ENCODE measurements around the gene ATP8A1. TPM values are rescaled to one million over a fixed set of nuclear protein-coding genes. Genes with fewer than 3 reads are reported as not detected.
"Not testable (repeated sequence)": the region's sequence is repeated elsewhere in the genome, so short reads cannot be mapped to it uniquely, and the experiment has no call there.

Gene ATP8A1
- total RNA-seq, 8 experiments from 2014 or later = 1.1 to 44.1 (median 31.6) TPM

GRCh38 chr4:42396361-42396751 is 260.5 kb downstream of the ATP8A1 start:
- peak in 1 of 8 experiments; percentile 8 for ATAC-seq (replicated peaks in 6 of 8)
- Histone ChIP-seq H3K27ac (no peak overlapping the region), H3K4me3 (peak overlapping the region in 4 of 5 donors; percentile 41 to 48 (median 44)), H3K4me1 (replicated peaks in 1 of 2) (peaks cover 16 to 19% of the 10 kb centered on the region in 2 donors)
- in situ Hi-C loops (cut with MboI; ENCODE audit: low pct_unique_long_range_greater_than_20kb in 2 of 9, low sequenced_read_pairs in 9 of 9, unreplicated experiment in 9 of 9) = loop anchor here in 4 of 9 experiments (25.0 kb wide), 1 partner anchor 116 kb away; no protein-coding TSS in a partner anchor
- 0 to 91% (median 33%) methylated on average over 1 to 17 of the region's 17 CpGs for WGBS, 10 experiments

GRCh38 chr4:42395595-42395994 is 261.3 kb downstream of the ATP8A1 start:
- Histone ChIP-seq H3K27ac (no peak overlapping the region), H3K4me3 (no peak overlapping the region), H3K4me1 (replicated peaks in 1 of 2) (peaks cover 22 to 26% of the 10 kb centered on the region in 2 donors)
- 43 to 100% (median 88%) methylated on average over 1 of the region's 1 CpG; no CpG with 5 or more reads in 1 of the 10 experiments for WGBS, 10 experiments
- in situ Hi-C loops (cut with MboI; ENCODE audit: low pct_unique_long_range_greater_than_20kb in 2 of 9, low sequenced_read_pairs in 9 of 9, unreplicated experiment in 9 of 9) = loop anchor here in 4 of 9 experiments (25.0 kb wide), 1 partner anchor 117 kb away; no protein-coding TSS in a partner anchor
- ATAC-seq (replicated peaks in 6 of 8) = no peak

GRCh38 chr4:42392436-42392835 is 264.5 kb downstream of the ATP8A1 start:
- 16 to 96% (median 80%) methylated on average over 1 to 4 of the region's 4 CpGs; no CpG with 5 or more reads in 3 of the 10 experiments for WGBS, 10 experiments

GRCh38 chr4:42391981-42392380 is 264.9 kb downstream of the ATP8A1 start:
- ATAC-seq (replicated peaks in 6 of 8) = peak in 6 of 8 experiments; percentile 27 to 99 (median 99)
- H3K27ac ChIP-seq = peak overlapping the region; percentile 41 to 58
- no peak overlapping the region for H3K4me3 ChIP-seq
- 0 to 68% (median 37%) methylated on average over 1 to 4 of the region's 5 CpGs; no CpG with 5 or more reads in 1 of the 10 experiments for WGBS, 10 experiments
- in situ Hi-C loops (cut with MboI; ENCODE audit: low pct_unique_long_range_greater_than_20kb in 2 of 9, low sequenced_read_pairs in 9 of 9, unreplicated experiment in 9 of 9) = loop anchor here in 4 of 9 experiments (25.0 kb wide), 1 partner anchor 120 kb away; no protein-coding TSS in a partner anchor
- H3K4me1 ChIP-seq (replicated peaks in 1 of 2) = peaks cover 18 to 23% of the 10 kb centered on the region in 2 donors

More at GRCh38 chr4:42392436-42392835, 264.5 kb downstream of the ATP8A1 start:
- Histone ChIP-seq H3K27ac (peak overlapping the region; percentile 41 to 58), H3K4me1 (replicated peaks in 1 of 2) (peaks cover 18 to 23% of the 10 kb centered on the region in 2 donors), H3K4me3 (no peak overlapping the region)
- in situ Hi-C loops (cut with MboI; ENCODE audit: low pct_unique_long_range_greater_than_20kb in 2 of 9, low sequenced_read_pairs in 9 of 9, unreplicated experiment in 9 of 9) = loop anchor here in 4 of 9 experiments (25.0 kb wide), 1 partner anchor 120 kb away; no protein-coding TSS in a partner anchor
- peak in 1 of 8 experiments; percentile 2 for ATAC-seq (replicated peaks in 6 of 8)

- H3K27ac ChIP-seq = no peak overlapping the region
- peaks cover 18 to 22% of the 10 kb centered on the region in 2 donors for H3K4me1 ChIP-seq (replicated peaks in 1 of 2)
- in situ Hi-C loops (cut with MboI; ENCODE audit: low pct_unique_long_range_greater_than_20kb in 2 of 9, low sequenced_read_pairs in 9 of 9, unreplicated experiment in 9 of 9) = loop anchor here in 4 of 9 experiments (25.0 kb wide), 1 partner anchor 121 kb away; no protein-coding TSS in a partner anchor
- no peak overlapping the region for H3K4me3 ChIP-seq
- ATAC-seq (replicated peaks in 6 of 8) = peak in 6 of 8 experiments; percentile 1 to 79 (median 11)
- WGBS, 10 experiments = 6 to 79% (median 40%) methylated on average over 1 to 2 of the region's 2 CpGs; no CpG with 5 or more reads in 6 of the 10 experiments
Observed at GRCh38 chr4:42391355-42391664, 265.6 kb downstream of the ATP8A1 start.

- WGBS, 10 experiments = 0 to 90% (median 64%) methylated on average over 2 to 10 of the region's 10 CpGs
Observed at GRCh38 chr4:42390622-42391354, 266.1 kb downstream of the ATP8A1 start.

GRCh38 chr4:42385516-42385915 is 271.4 kb downstream of the ATP8A1 start:
- 29 to 100% (median 100%) methylated on average over 1 of the region's 1 CpG; no CpG with 5 or more reads in 2 of the 10 experiments for WGBS, 10 experiments
- ATAC-seq (replicated peaks in 6 of 8) = no peak
- in situ Hi-C loops (cut with MboI; ENCODE audit: low pct_unique_long_range_greater_than_20kb in 2 of 9, low sequenced_read_pairs in 9 of 9, unreplicated experiment in 9 of 9) = loop anchor here in 4 of 9 experiments (25.0 kb wide), 1 partner anchor 127 kb away; no protein-coding TSS in a partner anchor

More at GRCh38 chr4:42390622-42391354, 266.1 kb downstream of the ATP8A1 start:
- no peak overlapping the region for H3K27ac ChIP-seq
- H3K4me1 ChIP-seq (replicated peaks in 1 of 2) = peaks cover 18 to 21% of the 10 kb centered on the region in 2 donors
- peak in 1 of 8 experiments; percentile 23 for ATAC-seq (replicated peaks in 6 of 8)
- in situ Hi-C loops (cut with MboI; ENCODE audit: low pct_unique_long_range_greater_than_20kb in 2 of 9, low sequenced_read_pairs in 9 of 9, unreplicated experiment in 9 of 9) = loop anchor here in 4 of 9 experiments (25.0 kb wide), 1 partner anchor 122 kb away; no protein-coding TSS in a partner anchor
- no peak overlapping the region for H3K4me3 ChIP-seq

GRCh38 chr4:42381666-42382065 is 275.2 kb downstream of the ATP8A1 start:
- Histone ChIP-seq H3K4me3 (no peak overlapping the region), H3K4me1 (replicated peaks in 1 of 2) (no peaks in the 10 kb centered on the region), H3K27ac (no peak overlapping the region)
- 20 to 100% (median 96%) methylated on average over 1 to 2 of the region's 2 CpGs; no CpG with 5 or more reads in 3 of the 10 experiments for WGBS, 10 experiments
- in situ Hi-C loops (cut with MboI; ENCODE audit: low pct_unique_long_range_greater_than_20kb in 2 of 9, low sequenced_read_pairs in 9 of 9, unreplicated experiment in 9 of 9) = loop anchor here in 4 of 9 experiments (25.0 kb wide), 1 partner anchor 131 kb away; no protein-coding TSS in a partner anchor
- no peak for ATAC-seq (replicated peaks in 6 of 8)

More at GRCh38 chr4:42385516-42385915, 271.4 kb downstream of the ATP8A1 start:
- Histone ChIP-seq H3K4me3 (no peak overlapping the region), H3K27ac (no peak overlapping the region), H3K4me1 (replicated peaks in 1 of 2) (peaks cover 0 to under 1% of the 10 kb centered on the region in 2 donors)

- Histone ChIP-seq H3K27ac (no peak overlapping the region), H3K4me3 (no peak overlapping the region), H3K4me1 (replicated peaks in 1 of 2) (no peaks in the 10 kb centered on the region)
- no peak for ATAC-seq (replicated peaks in 6 of 8)
- in situ Hi-C loops (cut with MboI; ENCODE audit: low pct_unique_long_range_greater_than_20kb in 2 of 9, low sequenced_read_pairs in 9 of 9, unreplicated experiment in 9 of 9) = loop anchor here in 5 of 9 experiments (10.0 to 25.0 kb wide), 2 partner anchors 135 to 137 kb away; no protein-coding TSS in a partner anchor
- WGBS, 10 experiments = 30 to 92% (median 83%) methylated on average over 3 to 4 of the region's 4 CpGs
Observed at GRCh38 chr4:42377497-42377896, 279.4 kb downstream of the ATP8A1 start.

- in situ Hi-C loops (cut with MboI; ENCODE audit: low pct_unique_long_range_greater_than_20kb in 2 of 9, low sequenced_read_pairs in 9 of 9, unreplicated experiment in 9 of 9) = loop anchor here in 2 of 9 experiments (10.0 to 25.0 kb wide), 2 partner anchors 140 to 142 kb away; no protein-coding TSS in a partner anchor
- H3K4me1 ChIP-seq (replicated peaks in 1 of 2); H3K4me3 ChIP-seq; ATAC-seq (replicated peaks in 6 of 8); H3K27ac ChIP-seq: not testable (repeated sequence)
- WGBS, 10 experiments = 51 to 100% (median 84%) methylated on average over 3 to 6 of the region's 6 CpGs; no CpG with 5 or more reads in 4 of the 10 experiments
Observed at GRCh38 chr4:42372303-42372702, 284.6 kb downstream of the ATP8A1 start.

- 0 to 100% (median 44%) methylated on average over 1 to 2 of the region's 2 CpGs; no CpG with 5 or more reads in 2 of the 10 experiments for WGBS, 10 experiments
- no peak overlapping the region for H3K4me3 ChIP-seq
- H3K4me1 ChIP-seq (replicated peaks in 1 of 2) = no peaks in the 10 kb centered on the region
- peak in 7 of 8 experiments; percentile 48 to 86 (median 58) for ATAC-seq (replicated peaks in 6 of 8)
- no peak overlapping the region for H3K27ac ChIP-seq
- in situ Hi-C loops (cut with MboI; ENCODE audit: low pct_unique_long_range_greater_than_20kb in 2 of 9, low sequenced_read_pairs in 9 of 9, unreplicated experiment in 9 of 9) = loop anchor here in 2 of 9 experiments (10.0 to 25.0 kb wide), 2 partner anchors 141 to 143 kb away; no protein-coding TSS in a partner anchor
Observed at GRCh38 chr4:42371305-42372252, 285.3 kb downstream of the ATP8A1 start.

- WGBS, 10 experiments = 60 to 100% (median 94%) methylated on average over 1 to 12 of the region's 27 CpGs; no CpG with 5 or more reads in 6 of the 10 experiments
- ATAC-seq (replicated peaks in 6 of 8) = no peak
- in situ Hi-C loops (cut with MboI; ENCODE audit: low pct_unique_long_range_greater_than_20kb in 2 of 9, low sequenced_read_pairs in 9 of 9, unreplicated experiment in 9 of 9) = loop anchor here in 1 of 9 experiments (25.0 kb wide), 1 partner anchor 143 kb away; no protein-coding TSS in a partner anchor
Observed at GRCh38 chr4:42369489-42369888, 287.4 kb downstream of the ATP8A1 start.

More at GRCh38 chr4:42369489-42369888, 287.4 kb downstream of the ATP8A1 start:
- no peak overlapping the region for H3K4me3 ChIP-seq
- no peaks in the 10 kb centered on the region for H3K4me1 ChIP-seq (replicated peaks in 1 of 2)
- no peak overlapping the region for H3K27ac ChIP-seq

Data from motor neuron (in vitro differentiated cells).